Erythroblast (primary cell): ENCODE data around the gene DLG2.

Experiments
- GATA1 ChIP-seq: IDR thresholded peaks from 2 replicates; pipeline ENCODE4 v1.6.1; 2011; ENCODE audit warnings: low read depth, mild to moderate bottlenecking, control low read depth, low read length, moderate library complexity
- POLR2A ChIP-seq: IDR thresholded peaks from 2 replicates; pipeline ENCODE4 v1.6.1; 2011; ENCODE audit warnings: mild to moderate bottlenecking, low read length

DNA sequence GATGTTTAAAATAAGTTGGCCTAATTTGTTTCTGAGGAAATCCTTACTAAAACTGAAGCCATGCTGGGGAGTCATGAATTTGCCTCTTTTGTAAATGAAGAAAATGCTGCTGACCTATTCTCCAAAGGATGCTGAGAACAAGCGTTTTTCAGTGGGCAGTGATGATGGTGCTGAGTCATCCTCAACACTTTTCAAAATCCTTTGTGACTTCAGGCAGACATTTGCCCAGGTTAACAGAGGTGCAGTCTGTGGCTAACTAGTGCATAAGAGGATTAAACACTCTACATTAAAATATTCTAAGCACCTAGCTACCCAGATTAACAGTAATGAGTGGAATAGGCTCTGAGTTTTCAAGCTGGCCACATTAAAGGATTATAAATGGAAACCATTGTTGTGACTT is 509.0 kb downstream of the DLG2 start:
- TF ChIP-seq POLR2A (no peak), GATA1 (no peak)
